NCI-H2081 treated with DMSO at 0.1 percent for 48 hours (cell line): ENCODE results near the gene SPTLC3.

Experiments used
- DNase-seq: peaks from one replicate; lab custom pipeline; 2025; lab: John Stamatoyannopoulos, UW

The SPTLC3 gene

DNA sequence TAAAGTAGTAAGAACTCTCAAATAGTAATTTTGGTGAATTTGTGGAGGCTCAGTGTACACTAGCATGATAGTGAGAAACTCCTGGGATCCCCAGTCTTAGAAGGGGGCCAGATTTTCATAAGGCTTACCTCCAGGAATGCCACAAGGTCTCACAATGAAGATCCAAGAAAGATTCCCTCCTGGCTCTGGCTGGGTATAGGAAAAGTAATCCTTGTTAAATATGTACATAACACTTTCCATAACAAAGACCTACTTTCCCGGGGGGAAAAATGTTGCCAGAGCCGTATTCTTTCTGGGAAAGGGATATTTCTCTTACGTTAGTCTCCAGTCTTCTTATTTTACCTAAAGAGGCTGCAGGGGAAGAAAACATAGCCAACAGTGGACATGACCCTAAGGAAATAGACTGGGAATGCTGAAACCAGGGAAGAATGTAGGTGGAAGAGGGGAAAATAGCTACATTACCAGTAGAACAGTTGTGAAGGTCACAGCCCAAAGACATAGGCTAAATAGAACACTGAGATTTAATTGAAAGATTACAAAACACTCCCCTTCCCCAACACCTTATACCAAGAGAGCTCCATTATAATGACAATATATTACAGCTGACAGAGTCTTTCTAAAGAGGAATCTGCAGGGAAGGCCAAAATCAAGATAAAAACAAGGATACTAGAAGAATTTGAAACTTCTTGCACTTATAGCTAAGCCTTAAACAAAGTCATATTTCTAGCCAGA lies 177.4 kb downstream of the SPTLC3 start:
- no peak for DNase-seq

GRCh38 chr20:13187899-13188298 lies 179.1 kb downstream of the SPTLC3 start:
- DNase-seq, result no peak

- DNase-seq, result no peak
Observed at GRCh38 chr20:13199279-13199678, 190.5 kb downstream of the SPTLC3 start.

DNA sequence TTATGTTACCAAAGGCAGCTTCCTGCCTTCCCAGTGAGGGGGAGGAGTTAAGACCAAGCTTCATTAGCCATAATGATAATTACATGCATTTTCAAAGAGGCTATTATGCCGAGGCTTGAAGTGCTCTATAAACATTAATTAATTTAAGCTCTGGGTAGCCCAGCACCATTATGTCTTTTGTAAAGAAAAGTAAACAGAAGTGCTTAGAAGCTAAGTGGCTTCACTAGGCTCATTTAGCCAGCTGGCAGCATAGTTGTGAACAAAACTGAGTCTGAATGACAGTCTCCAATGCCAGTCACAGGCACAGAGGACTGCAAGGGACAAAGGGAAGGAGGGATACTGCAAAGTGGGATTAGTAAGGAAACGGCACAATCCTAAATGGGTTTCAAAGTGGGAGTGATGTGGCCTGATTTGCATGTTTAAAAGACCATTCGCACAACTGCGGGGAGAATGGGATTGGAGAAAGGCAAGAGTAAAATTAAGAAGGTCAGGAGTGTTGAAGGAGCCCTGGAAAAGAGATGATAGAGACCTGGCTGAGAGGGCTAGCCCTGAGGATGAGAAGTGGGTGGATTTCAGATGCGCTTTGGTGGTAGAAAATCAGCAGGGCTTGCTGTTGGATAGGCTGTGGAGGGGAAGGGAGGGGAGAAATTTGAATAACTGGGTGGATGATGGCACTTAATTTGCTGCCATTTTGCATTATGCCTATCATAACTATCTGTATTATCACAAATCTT lies 192.2 kb downstream of the SPTLC3 start:
- peak; percentile 97 for DNase-seq

DNA sequence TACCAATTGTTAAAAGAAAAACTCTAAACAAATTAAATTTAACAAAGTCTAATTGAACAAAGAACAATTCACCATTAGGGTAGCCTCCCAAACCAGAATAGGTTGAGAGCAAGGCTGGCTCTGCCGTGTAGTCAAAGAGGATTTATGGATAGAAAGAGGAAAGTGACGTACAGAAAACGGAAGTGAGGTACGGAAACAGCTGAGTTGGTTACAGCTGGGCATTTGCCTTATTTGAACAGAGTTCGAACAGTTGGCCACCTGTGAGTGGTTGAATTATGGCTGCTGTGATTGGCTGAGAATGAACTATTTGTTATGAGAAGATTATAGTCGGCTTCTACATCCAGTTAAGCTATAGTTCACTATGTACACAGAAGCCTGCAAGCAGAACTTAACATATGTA lies 193.8 kb downstream of the SPTLC3 start:
- no peak for DNase-seq

GRCh38 chr20:13205425-13205824 lies 196.7 kb downstream of the SPTLC3 start:
- DNase-seq, result no peak

- no peak for DNase-seq
Observed at GRCh38 chr20:13205848-13206434, 197.2 kb downstream of the SPTLC3 start.

DNA sequence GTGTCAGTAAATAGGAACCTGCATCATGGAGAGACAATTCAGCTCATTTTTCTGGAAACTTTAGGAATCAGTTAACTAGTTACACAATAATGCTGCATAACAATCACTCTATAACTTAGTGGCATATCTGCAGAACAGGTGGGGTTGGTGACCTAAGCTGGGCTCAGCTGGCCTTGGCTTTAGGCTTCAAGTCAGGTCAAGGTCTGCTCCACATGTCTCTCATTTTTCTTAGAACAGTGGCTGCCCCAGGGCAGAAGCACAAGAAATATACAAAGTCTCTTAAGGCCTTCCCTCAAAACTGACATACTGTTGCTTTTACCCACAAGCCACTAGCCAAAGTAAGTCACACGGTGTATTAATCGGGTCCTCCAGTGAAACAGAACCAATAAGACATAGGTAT lies 198.2 kb downstream of the SPTLC3 start:
- no peak for DNase-seq

- no peak for DNase-seq
Observed at GRCh38 chr20:13211956-13212618, 203.3 kb downstream of the SPTLC3 start.

- no peak for DNase-seq
Observed at GRCh38 chr20:13212750-13213149, 204.0 kb downstream of the SPTLC3 start.

DNA sequence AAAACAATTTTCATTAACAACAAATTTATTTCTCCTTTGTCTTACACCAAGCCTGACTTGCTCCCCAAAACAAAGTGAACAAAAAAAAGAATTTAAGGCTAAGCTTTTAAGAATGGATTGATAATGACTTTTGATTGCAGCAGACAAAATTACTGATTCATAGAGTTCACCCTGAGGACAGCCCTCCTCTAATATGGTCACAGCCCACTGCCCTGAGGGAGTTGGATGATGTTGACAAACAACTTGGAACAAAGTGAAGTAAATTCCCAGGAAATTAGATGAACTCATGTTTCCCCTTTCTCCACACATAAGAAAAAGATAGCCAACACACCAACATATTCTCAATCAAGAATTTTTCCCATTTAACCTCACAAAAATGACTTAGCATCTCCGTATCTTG lies 204.6 kb downstream of the SPTLC3 start:
- DNase-seq, result no peak

GRCh38 chr20:13216533-13216932 lies 207.8 kb downstream of the SPTLC3 start:
- no peak for DNase-seq
